Stimulated activated CD4-positive, alpha-beta T cell treated with anti-CD3 and anti-CD28 coated beads, Interleukin-4, amount 100 ng/mL, for 1 hour (primary cell): ENCODE data around the gene ZBTB11.
"Not testable (repeated sequence)": the region's sequence is repeated elsewhere in the genome, so short reads cannot be mapped to it uniquely, and the experiment has no call there.

ENCODE experiments used
- DNase-seq: peaks from one replicate; pipeline ENCODE4 v3.0.0-alpha.2; 2020

The ZBTB11 gene

DNA sequence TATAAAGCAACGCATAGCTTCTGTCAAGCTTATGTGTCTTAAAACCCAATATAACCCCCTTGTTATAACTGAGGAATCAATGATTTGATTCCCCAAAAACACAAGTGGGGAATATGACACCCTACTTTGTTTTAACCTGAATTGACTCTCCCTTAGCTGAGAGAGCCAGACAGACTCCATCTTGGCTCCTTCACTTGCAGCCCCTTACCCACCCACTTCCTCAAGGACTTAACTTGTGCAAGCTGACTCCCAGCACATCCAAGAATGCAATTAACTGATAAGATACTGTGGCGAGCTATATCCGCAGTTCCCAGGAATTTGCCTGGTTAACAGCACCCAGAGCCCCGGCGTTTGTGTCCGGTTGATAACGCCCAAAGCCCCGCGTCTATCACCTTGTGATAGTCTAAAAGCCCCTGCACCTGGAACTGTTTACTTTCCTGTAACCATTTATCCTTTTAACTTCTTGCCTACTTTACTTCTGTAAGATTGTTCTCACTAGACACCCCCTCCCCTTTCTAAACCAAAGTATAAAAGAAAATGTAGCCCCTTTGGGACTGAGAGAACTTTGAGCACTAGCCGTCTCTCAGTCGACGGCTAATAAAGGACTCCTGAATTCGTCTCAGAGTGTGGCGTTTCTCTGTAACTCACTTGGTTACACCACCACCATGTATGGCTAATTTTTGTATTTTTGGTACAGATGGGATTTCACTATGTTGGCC is 35.4 kb downstream of the ZBTB11 start:
- not testable (repeated sequence) for DNase-seq

DNA sequence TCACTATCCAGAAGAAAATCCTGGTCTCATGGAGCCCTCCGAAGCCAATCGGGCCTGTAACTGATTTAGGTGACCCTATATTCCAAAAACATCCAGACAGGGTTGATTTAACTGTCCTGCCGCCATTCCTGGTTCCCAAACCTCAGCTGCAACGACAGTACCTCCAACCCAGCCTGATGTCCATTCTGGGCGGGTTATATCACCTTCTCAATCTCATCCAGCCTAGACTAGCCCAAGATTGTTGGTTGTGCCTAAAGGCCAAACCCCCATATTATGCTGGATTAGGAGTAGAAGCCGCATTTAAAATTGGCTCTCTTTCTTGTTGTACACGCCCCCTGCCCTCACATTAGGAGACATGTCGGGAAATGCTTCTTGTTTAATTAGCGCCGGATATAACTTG is 36.7 kb downstream of the ZBTB11 start:
- DNase-seq, result no peak

DNA sequence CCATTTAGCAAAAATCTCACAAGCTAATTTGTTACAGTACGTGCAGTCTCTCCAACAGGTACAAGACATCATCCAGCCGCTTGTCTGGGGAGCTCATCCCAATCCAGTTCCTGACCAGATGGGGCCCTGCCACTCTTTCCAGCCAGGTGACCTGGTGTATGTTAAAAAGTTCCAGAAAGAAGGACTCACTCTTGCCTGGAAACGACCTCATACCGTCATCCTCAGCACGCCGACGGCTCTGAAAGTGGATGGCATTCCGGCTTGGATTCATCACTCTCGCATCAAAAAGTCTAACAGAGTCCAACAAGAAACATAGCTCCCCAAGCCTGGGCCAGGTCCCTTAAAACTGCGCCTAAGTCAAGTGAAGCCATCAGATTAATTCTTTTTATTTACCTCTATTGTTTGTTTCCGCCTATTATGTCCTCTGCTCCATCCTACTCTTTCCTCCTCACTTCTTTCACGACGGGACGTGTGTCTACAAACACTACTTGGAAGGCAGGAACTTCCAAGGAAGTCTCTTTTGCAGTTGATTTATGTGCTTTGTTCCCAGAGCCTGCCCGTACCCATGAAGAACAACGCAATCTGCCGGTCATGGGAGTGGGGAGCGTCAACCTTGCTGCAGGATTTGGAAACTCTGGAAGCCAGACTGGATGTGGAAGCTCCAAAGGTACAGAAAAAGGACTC is 37.5 kb downstream of the ZBTB11 start:
- DNase-seq, result no peak

DNA sequence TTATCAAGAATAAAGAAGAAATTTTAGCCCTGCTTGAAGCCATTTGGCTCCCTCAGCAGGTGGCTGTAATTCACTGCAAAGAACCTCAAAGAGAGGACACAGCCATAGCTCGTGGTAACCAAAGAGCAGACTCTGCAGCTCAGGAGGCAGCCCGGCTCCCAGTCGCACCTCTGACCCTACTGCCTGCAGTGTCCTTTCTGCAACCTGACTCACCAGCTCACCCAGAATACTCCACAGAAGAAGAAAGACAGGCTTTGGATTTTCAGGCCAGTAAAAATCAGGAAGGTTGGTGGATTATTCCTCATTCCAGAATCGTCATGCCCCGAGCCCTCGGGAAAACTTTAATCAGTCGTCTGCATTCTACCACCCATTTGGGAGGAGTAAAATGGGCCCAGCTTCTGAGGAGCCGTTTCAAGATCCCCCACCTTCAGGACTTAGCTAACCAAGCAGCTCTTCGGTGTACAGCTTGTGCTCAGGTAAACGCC is 38.6 kb downstream of the ZBTB11 start:
- DNase-seq, result no peak

DNA sequence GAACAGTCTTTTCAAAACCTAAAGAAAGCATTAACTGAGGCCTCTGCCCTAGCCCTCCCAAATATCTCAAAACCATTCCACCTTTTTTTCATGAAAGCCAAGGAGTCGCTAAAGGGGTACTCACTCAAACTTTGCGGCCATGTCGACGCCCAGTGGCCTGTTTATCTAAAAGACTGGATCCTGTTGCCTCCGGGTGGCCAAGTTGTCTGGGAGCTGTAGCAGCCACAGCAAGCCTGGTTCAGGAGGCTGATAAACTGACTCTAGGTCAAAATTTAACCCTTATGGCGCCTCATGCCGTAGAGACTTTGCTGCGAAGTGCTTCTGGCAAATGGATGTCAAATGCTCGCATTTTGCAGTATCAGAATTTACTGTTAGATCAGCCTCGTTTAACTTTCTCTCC is 39.5 kb downstream of the ZBTB11 start:
- DNase-seq, result no peak

DNA sequence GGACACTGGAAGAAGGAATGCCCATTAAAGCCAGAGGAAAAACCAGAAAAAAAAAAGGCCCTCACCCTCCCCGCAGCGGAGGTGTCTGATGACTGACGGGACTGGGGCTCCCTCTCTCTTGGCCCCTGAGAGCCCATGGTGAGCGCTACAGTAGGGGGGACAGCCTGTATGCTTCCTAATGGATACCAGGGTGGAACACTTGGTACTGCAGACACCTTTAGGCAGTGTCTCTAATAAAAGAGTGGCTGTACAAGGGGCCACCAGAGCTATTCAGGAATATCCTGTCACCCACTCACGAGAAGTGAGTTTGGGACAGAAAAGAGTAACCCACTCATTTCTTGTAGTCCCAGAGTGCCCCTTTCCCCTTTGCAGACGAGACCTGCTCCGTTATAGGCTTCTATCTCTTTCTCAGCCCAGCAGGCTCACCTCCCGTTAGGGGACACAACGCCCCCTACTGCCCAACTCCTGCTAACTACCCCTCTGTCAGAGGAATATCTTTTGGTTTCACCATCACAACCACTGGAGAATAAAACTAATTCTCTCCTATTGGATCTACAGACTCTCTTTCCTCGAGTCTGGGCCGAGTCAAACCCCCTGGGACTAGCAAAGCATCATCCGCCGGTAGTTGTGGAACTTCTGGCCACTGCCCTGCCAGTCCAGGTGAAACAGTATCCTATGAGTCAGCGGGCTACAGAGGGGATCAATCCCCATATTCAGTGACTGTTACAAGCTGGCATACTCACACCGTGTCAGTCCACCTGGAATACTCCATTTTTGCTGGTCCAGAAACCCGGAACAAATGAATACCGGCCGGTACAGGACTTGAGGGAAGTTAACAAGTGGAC is 40.8 kb downstream of the ZBTB11 start:
- peak; percentile 68 for DNase-seq

DNA sequence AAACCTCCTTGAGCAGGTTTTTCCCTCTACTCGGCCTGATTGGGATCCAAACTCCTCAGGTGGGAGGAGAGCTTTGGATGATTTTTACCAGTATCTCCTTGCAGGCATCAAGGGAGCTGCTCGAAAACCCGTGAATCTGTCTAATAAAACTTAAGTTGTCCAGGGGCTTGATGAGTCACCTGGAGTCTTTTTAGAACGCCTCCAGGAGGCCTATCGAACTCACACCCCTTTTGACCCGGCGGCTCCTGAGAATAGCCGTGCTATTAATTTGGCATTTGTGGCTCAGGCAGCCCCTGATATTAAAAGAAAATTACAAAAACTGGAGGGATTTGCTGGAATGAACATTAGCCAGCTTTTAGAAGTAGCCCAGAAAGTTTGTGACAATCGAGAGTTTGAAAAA is 41.6 kb downstream of the ZBTB11 start:
- DNase-seq, result no peak

DNA sequence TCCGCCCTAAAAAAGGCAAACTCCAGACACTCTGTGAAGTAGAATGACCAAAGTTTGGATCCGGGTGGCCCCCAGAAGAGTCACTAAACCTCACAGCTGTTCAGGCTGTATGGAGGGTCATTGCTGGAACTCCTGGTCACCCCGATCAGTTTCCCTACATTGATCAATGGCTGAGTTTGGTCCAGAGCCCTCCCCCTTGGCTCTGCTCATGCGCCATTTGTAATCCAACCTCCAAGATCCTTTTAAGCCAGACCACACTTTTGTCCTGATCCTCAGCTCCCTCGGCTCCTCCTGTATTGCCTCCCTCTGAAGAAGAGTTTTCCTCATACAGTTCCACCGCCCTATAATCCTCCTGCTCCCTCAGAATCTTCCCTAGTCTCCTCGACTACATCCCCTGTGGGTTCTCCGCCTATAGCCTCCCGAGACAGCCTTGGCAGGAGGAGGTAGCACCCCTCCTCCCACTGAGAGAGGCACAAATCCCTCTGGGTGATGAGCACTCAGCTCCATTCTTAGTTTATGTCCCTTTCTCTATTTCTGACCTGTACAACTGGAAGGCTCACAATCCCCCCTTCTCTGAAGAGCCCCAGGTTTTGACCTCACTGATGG is 42.2 kb downstream of the ZBTB11 start:
- DNase-seq, result no peak

DNA sequence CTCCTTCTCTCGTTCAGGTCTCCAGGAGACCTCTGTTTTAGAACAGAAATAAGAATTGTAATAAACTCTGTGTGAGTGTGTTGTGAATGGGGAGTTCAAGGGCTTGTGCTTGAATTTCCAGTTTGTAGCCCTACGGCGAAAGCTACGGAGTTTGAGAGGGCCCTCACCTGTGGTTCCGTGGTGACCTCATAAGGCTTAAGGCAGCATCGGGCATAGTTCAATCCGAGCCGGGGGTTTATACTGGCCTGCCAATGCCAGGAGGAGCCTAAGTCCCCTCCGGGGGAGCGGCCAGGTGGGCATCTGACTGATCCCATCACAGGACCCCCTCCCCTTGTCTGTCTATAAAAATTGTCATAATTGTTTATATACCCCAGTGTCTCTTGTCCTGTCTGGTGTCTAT is 43.7 kb downstream of the ZBTB11 start:
- DNase-seq, result no peak

DNA sequence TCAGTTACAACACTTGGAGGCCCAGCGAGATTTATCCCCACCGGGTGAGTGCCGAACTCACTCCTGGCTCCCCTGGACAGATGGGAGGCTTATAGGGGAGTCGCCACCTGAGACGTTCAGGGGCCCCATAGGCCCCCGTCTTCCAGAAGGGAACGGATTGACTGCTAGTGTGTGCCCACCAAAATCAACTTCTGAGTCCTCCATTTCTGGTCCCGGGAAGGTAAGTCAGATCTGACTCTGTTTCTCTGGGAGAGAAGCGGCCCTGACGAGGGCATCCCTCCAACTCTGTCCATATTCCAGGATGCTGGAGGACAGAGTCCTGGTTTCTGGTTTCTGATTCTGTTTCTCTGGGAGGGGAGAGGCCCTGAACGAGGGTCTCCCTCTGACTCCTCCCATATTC is 44.3 kb downstream of the ZBTB11 start:
- no peak for DNase-seq

DNA sequence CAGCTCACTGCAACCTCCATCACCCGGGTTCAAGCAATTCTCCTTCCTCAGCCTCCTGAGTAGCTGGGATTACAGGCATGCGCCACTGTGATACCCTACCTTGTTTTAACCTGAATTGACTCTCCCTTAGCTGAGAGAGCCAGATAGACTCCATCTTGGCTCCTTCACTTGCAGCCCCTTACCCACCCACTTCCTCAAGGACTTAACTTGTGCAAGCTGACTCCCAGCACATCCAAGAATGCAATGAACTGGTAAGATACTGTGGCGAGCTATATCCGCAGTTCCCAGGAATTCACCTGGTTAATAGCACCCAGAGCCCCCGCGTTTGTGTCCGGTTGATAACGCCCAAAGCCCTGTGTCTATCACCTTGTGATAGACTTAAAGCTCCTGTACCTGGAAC is 45.0 kb downstream of the ZBTB11 start:
- not testable (repeated sequence) for DNase-seq

DNA sequence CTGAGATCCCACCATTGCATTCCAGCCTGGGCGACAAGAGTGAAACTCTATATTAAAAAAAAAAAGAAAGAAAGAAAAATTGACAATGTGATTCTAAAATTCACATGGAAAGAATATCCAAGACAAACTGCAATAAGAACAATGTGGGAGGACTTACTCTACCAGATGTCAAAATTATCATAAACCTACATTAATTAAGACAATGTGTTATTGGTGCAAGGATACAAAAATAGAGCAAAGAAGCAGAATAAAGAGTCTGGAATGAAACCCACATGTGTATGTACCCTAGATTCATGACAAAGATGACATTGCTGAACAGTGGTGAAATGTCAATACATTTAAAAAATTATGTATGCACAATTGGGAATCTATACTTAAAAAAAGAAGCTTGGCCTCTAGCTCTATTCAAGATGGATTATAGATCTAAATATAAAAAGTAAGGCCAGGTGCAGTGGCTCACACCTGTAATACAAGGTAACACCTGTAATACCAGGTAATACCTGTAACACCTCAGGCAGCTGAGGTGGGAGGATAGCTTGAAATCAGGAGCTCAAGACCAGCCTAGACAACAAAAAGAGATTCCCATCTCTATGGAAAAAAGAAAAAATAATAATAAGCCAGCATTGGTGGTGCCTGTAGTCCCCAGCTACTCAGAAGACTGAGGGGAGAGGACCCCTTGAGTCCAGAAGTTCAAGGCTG is 45.7 kb downstream of the ZBTB11 start:
- DNase-seq, result no peak

DNA sequence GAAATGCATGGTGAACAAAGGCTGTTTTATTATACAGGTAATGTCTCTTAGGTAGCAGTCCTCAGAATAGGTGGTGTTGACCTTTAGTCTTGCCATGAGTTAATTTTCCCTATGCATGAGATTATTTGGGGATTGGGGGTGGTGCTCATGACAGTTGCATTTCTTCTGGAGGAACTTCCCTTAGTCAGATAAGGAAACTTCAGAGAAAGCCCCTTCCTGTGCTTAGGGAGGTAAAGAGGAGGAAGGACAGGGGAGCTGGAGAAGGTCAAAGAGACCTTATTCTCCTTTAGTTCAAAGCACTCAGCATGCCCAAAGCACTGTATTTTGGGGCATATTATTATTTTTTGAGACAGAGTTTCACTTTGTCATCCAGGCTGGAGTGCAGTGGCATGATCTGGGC is 47.7 kb downstream of the ZBTB11 start:
- no peak for DNase-seq

DNA sequence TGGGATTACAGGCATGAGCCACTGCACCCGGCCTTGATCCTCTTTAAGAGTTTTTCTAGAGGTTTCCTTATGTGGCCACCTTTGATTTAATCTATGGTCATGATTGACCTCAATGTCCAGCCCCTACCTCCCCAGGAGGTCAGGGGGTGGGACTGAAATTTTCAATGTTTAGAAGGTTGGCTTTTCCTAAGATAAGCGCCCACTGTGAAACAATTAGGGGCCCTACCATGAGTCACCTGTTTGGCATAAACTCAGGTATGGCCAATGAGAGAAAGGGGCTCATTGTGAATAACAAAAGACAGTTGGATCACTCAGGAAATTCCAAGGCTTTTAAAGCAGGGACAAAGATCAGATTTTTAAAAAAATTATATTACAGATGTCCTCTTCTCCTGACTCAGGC is 51.1 kb downstream of the ZBTB11 start:
- DNase-seq, result no peak

DNA sequence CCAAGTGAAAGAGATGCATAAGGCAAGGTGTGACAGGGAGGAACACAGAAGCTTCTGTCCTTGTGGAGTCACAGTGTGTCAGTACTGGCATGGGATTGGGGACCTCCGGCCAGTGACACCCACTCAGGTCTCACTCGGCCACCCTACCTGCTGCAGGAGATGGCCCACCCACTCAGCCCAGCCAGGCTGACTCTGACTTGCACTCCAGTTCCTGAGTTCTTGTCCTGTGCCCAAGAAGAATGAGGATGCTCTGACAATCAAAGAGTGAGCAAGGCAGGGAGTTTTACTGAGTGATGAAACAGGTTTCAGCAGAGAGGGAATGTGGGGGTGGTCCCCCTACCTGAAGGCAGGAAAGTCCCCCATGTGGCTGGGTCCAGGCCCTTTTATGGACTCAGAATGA is 52.1 kb downstream of the ZBTB11 start:
- DNase-seq, result no peak

DNA sequence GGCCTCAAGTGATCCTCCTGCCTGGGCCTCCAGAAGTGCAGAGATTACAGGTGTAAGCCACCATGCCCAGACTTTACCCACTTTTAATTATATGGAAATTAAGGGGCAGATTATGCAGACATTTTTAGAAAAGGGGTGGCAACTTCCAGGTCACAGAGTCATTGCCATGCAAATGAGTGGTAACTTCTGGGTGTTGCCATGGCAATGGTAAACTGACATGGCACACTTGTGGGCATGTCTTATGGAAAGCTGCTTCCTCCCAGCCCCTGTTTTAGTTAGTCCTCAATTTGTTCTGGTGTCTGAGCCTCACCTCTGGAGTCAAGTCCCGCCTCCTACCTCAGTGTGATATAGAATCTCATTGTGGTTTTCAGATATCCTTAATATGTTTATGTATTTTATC is 53.3 kb downstream of the ZBTB11 start:
- no peak for DNase-seq

DNA sequence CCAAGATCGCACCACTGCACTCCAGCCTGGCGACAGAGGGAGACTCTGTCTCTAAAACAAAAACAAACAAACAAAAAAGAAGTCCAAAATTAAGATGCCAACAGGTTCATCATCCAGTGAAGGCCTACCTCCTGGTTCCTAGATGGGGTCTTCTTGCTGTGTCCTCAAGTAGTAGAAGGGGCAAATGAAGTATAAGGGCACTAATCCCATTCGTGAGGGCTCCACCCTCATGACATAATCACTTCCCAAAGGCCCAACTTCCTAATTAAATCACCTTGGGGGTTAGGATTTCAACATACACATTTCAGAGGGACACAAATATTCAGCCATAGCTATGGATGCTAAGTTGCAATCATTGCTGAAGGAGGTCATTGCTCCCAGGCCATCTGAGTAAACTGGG is 57.2 kb downstream of the ZBTB11 start:
- no peak for DNase-seq

DNA sequence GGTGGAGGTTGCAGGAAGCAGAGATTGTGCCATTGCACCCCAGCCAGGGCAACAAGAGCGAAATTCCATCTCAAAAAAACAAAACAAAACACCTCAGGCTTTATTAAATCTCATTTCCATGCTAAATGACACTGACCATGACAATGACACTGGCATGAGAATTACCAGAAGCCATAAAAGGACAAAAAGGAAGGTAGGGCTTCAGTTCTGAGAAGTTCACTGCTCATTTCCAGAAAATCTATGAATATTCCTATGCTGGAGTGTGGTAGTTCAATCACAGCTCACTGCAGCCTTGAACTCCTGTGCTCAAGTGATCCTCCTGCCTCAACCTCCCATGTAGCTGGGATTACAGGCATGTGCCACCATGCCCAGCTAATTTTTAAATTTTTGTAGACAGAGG is 58.2 kb downstream of the ZBTB11 start:
- DNase-seq, result no peak

DNA sequence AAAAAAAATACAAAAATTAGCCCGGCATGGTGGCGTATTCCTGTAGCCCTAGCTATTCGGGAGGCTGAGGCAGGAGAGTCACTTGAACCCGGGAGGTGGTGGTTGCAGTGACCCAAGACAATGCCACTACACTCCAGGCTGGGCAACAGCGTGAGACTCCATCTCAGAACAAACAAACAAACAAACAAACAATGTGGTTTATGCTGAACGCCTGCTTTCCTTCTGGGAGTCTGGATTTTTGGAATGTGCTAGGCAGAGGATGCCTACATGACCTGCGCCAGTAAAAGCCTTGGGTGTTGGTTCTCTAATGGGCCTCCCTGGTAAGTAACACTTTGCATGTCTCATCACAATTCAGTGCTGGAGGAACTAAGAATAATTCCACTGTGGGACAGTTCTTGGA is 59.5 kb downstream of the ZBTB11 start:
- DNase-seq, result no peak

DNA sequence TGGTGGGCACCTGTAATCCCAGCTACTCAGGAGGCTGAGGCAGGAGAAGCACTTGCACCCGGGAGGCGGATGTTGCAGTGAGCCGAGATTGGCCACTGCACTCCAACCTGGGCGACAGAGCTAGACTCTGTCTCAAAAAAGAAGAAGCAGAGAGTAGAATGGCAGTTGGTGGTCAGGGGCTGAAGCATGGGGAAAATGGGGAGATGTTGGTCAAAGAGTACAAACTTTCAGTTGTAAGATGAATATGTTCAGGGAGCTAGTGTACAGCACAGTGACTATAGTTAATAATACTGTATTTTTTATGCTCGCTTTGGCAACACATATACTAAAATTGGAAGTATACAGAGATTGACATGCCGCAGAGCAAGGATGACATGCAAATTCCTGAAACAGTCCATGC is 61.4 kb downstream of the ZBTB11 start:
- no peak for DNase-seq

DNA sequence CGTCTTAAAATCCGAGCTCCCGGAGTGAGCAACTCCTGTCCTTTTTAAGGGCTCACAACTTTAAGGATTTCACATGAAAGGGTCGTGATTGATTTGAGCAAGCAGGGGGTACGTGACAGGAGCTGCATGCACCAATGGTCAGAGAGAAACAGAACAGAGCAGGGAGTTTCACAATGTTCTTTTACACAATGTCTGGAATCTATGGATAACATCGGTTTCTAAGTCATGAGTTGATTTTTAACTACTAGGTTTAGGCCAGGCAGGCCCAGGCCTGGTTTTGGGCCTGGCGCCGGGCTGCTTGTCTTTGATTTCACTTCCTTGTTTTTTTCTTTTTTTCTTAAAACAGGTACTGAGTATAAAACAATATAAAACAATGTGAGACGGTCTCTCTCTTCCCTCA is 63.9 kb downstream of the ZBTB11 start:
- DNase-seq, result not testable (repeated sequence)

DNA sequence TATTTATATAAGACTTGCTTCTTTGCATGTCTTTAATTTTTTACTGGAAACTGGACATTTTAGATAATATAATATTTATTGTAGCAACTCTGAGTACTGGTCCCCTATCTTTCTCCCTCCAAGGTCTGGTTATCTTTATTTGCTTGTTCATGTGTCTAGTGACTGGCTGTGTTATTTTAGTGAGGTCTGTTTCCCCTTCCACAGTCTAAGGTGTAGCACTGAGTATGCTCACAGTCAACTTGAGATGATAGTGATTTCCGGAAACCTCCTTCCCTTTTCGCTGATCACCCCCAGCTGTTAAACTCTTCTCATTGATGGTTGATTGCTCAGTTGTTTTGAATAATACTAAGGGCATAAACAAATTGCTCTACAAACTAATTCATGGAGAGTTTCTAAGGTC is 65.9 kb downstream of the ZBTB11 start:
- no peak for DNase-seq

DNA sequence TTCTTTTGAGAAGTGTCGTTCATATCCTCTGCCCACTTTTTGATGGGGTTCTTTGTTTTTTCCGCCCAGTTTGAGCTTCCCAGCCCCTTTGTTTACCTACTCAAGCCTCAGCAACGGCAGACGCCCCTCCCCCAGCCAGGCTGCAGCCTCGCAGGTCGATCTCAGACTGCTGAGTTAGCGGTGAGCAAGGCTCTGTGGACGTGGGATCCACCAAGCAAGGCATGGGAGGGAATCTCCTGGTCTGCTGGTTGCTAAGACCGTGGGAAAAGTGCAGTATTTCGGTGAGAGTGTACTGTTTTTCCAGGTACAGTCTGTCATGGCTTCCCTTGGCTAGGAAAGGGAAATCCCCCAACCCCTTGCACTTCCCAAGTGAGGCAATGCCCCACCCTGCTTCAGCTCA is 71.5 kb downstream of the ZBTB11 start:
- not testable (repeated sequence) for DNase-seq
